Tibial nerve (tissue), 4 donors: ENCODE data around the gene DISC1.
A peak's percentile ranks its signal among the peaks of the same experiment; 100 is the strongest.

Experiments
- EP300 ChIP-seq, 2 donors: sonication (generic); formaldehyde crosslinking; IDR thresholded peaks; one replicate each; pipeline ENCODE4 v1.6.1; 2017; ENCODE audit warnings: antibody characterized with exemption in 2 of 2, mild to moderate bottlenecking in 1 of 2
- POLR2A ChIP-seq, 2 donors: fragments of 450-650 bp; IDR thresholded peaks; one replicate each; pipeline ENCODE4 v1.6.1; 2017; ENCODE audit warnings: antibody characterized with exemption in 2 of 2, mild to moderate bottlenecking in 2 of 2, moderate library complexity in 2 of 2
- TF ChIP-seq, protein P1 (sequence below), 5 experiments: fragments of 200-600 bp in 3 of 5; fragments of 450-650 bp in 2 of 5; sonication (generic) in 3 of 5; IDR thresholded peaks; one replicate each; pipeline ENCODE4 v1.5.1; 2016 to 2019; ENCODE audit warnings: antibody characterized with exemption in 5 of 5, mild to moderate bottlenecking in 3 of 5, moderate library complexity in 2 of 5

DNA sequence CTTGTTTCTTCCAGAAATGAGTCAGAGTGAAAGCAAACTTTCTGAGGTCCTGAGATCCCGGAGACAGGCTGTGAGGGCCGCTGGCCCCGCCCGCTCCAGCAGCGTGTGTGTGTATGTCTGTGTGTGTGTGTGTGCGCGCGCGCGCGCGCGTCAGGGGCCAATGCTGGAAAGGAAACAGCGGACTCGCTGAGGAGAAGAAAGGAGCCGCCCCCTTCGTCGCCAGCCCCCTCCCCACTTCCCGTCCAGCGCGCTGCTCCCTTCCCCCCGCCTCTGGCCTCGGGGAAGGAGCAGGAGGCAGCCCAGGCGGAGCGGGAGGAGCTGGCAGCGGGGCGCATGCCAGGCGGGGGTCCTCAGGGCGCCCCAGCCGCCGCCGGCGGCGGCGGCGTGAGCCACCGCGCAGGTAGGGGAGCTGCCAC is at the start of gene DISC1:
- TF ChIP-seq, protein P1, sequence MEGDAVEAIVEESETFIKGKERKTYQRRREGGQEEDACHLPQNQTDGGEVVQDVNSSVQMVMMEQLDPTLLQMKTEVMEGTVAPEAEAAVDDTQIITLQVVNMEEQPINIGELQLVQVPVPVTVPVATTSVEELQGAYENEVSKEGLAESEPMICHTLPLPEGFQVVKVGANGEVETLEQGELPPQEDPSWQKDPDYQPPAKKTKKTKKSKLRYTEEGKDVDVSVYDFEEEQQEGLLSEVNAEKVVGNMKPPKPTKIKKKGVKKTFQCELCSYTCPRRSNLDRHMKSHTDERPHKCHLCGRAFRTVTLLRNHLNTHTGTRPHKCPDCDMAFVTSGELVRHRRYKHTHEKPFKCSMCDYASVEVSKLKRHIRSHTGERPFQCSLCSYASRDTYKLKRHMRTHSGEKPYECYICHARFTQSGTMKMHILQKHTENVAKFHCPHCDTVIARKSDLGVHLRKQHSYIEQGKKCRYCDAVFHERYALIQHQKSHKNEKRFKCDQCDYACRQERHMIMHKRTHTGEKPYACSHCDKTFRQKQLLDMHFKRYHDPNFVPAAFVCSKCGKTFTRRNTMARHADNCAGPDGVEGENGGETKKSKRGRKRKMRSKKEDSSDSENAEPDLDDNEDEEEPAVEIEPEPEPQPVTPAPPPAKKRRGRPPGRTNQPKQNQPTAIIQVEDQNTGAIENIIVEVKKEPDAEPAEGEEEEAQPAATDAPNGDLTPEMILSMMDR (IDR thresholded peaks at IDR 0.05) = peak in 1 of 5 experiments; percentile 19
- TF ChIP-seq POLR2A (IDR thresholded peaks at IDR 0.05) (peak in 1 of 2 donors; percentile 27), EP300 (IDR thresholded peaks at IDR 0.05) (peak in 1 of 2 donors; percentile 73)
